Fibroblast of lung (primary cell): ENCODE data around the gene PIK3R3. TPM values are rescaled to one million over a fixed set of nuclear protein-coding genes. Genes with fewer than 3 reads are reported as not detected.

Experiments
- DNase-seq, 2 donors: peaks; one replicate each; pipeline versions ENCODE4 v3.0.0 to v3.0.0-alpha.2; 2010; ENCODE audit warnings: low read depth in 2 of 2
- H2AFZ ChIP-seq: 2 replicates; pipeline ENCODE4 v1.5.1; 2012; ENCODE audit warnings: low read length, control low read depth, inconsistent platforms
- H3K27ac ChIP-seq: 2 replicates; pipeline ENCODE4 v1.5.1; 2011; ENCODE audit warnings: low read length, control low read depth; ENCODE audit not compliant: insufficient read depth
- H3K27me3 ChIP-seq: 2 replicates; pipeline ENCODE4 v1.5.1; 2011; ENCODE audit warnings: mild to moderate bottlenecking, low read length; ENCODE audit not compliant: control insufficient read depth, insufficient read depth
- H3K36me3 ChIP-seq: 2 replicates; pipeline ENCODE4 v1.5.1; 2011; ENCODE audit warnings: low read length; ENCODE audit not compliant: control insufficient read depth, insufficient read depth
- H3K4me1 ChIP-seq: 2 replicates; pipeline ENCODE4 v1.5.1; 2011; ENCODE audit warnings: low read length; ENCODE audit not compliant: control insufficient read depth, insufficient read depth; ENCODE audit errors: extremely low read depth
- H3K4me2 ChIP-seq: 2 replicates; pipeline ENCODE4 v1.5.1; 2011; ENCODE audit warnings: low read length, control low read depth; ENCODE audit not compliant: insufficient read depth; ENCODE audit errors: extremely low read depth
- H3K4me3 ChIP-seq, 4 experiments: fragments of 200-600 bp in 1 of 4; sonication (generic) in 1 of 4; replicated peaks in 1 of 4; 2 replicates each; pipeline ENCODE4 v1.5.1; 2011 to 2016; ENCODE audit warnings: low read length in 4 of 4, low read depth in 3 of 4, mild to moderate bottlenecking in 3 of 4, control low read depth in 2 of 4, inconsistent platforms in 1 of 4, mixed read lengths in 1 of 4; ENCODE audit not compliant: insufficient read depth in 1 of 4; ENCODE audit errors: control extremely low read depth in 1 of 4
- H3K79me2 ChIP-seq: 2 replicates; pipeline ENCODE4 v1.5.1; 2012; ENCODE audit warnings: mild to moderate bottlenecking, low read length, inconsistent platforms; ENCODE audit not compliant: control insufficient read depth, insufficient read depth
- H3K9ac ChIP-seq: 2 replicates; pipeline ENCODE4 v1.5.1; 2011; ENCODE audit warnings: mild to moderate bottlenecking, low read length, control low read depth; ENCODE audit not compliant: insufficient read depth
- H3K9me3 ChIP-seq: 2 replicates; pipeline ENCODE4 v1.5.1; 2012; ENCODE audit warnings: low read depth, low read length; ENCODE audit not compliant: control insufficient read depth, insufficient read depth
- H4K20me1 ChIP-seq: 2 replicates; pipeline ENCODE4 v1.5.1; 2011; ENCODE audit warnings: low read length; ENCODE audit not compliant: control insufficient read depth, insufficient read depth; ENCODE audit errors: extremely low read depth
- CTCF ChIP-seq, 2 donors: IDR thresholded peaks in 1 of 2; conservative IDR thresholded peaks in 1 of 2; 1 replicate in 1 of 2; 2 replicates in 1 of 2; pipeline ENCODE4 v1.5.1; 2011 to 2012; ENCODE audit warnings: low read length in 2 of 2, control low read depth in 1 of 2, inconsistent platforms in 1 of 2, low read depth in 1 of 2, mild to moderate bottlenecking in 1 of 2
- EZH2 ChIP-seq: IDR thresholded peaks from 2 replicates; pipeline ENCODE4 v1.5.1; 2012; ENCODE audit warnings: low read length, control low read depth, mild to moderate bottlenecking; ENCODE audit errors: missing control alignments
- polyA plus RNA-seq, 2 donors: library from polyadenylated mRNA; depleted of rRNA in 1 of 2; stranded (reverse) in 1 of 2; unstranded in 1 of 2; fragments of >200 nt; gene quantifications; 2 replicates each; pipeline ENCODE4 v1.2.1, GENCODE V29; 2011 to 2012; ENCODE audit warnings: missing spikeins in 1 of 2
- total RNA-seq: library from RNA; depleted of rRNA; stranded (reverse); fragments of >200 nt; gene quantifications from 2 replicates; pipeline ENCODE4 v1.2.1, GENCODE V29; 2014

PIK3R3 gene
- total and polyA plus RNA-seq, 2 donors (not counting 1 experiment from before 2014, with no cell fraction given), result 3.3 to 4.1 TPM

GRCh38 chr1:46003315-46003714 lies 129.1 kb downstream of the PIK3R3 start:
- no peaks in the 10 kb centered on the region for H3K27me3 ChIP-seq
- H3K27ac ChIP-seq, result no peak overlapping the region
- no peaks in the 10 kb centered on the region for H3K79me2 ChIP-seq
- no peak overlapping the region for H3K9ac ChIP-seq
- H2AFZ ChIP-seq, result no peak overlapping the region
- no peak for TF ChIP-seq EZH2
- no peak for TF ChIP-seq CTCF (conservative IDR thresholded peaks at IDR 0.05 in 1 of 2, IDR thresholded peaks at IDR 0.05 in 1 of 2; ENCODE audit: low read depth in 1 of 2, low read length in 2 of 2)
- no peaks in the 10 kb centered on the region for H3K36me3 ChIP-seq
- no peak overlapping the region for H3K4me2 ChIP-seq
- no peaks in the 10 kb centered on the region for H4K20me1 ChIP-seq
- no peak for DNase-seq
- H3K9me3 ChIP-seq, result no peaks in the 10 kb centered on the region
- H3K4me1 ChIP-seq, result no peaks in the 10 kb centered on the region
- H3K4me3 ChIP-seq, result no peak overlapping the region

DNA sequence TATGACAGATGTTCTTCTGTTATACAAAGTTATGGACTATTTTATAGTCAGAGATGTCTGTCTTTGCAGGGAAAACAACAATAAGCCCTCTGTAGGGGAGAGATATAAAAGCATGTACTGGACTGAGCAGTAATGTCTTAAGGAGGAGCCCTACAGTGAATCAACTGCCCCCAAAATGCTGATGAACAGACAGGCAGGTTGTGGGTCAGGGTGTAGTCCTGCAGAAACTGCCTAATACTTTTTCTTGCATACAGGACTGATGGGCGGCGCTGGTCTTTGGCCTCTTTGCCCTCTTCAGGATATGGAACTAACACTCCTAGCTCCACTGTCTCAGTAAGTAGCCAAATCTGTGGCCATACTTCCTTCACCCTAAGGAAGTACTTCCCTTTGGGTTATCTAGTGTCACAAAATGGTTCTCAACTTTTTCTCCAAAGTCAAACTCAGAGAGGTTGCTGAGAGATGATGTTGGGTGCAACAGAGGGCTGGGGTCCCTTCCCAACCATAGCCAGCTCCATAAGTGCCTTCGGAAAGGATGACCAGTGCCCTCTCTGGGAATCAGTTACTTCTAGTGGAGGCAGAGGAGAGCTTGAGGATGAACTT lies 129.8 kb downstream of the PIK3R3 start:
- Histone ChIP-seq H3K4me3 (no peak overlapping the region), H3K9ac (no peak overlapping the region), H2AFZ (no peak overlapping the region), H3K9me3 (no peaks in the 10 kb centered on the region), H3K27ac (no peak overlapping the region), H3K4me2 (no peak overlapping the region), H4K20me1 (no peaks in the 10 kb centered on the region), H3K79me2 (no peaks in the 10 kb centered on the region), H3K36me3 (no peaks in the 10 kb centered on the region), H3K4me1 (no peaks in the 10 kb centered on the region), H3K27me3 (no peaks in the 10 kb centered on the region)
- DNase-seq, result no peak
- TF ChIP-seq CTCF (conservative IDR thresholded peaks at IDR 0.05 in 1 of 2, IDR thresholded peaks at IDR 0.05 in 1 of 2; ENCODE audit: low read depth in 1 of 2, low read length in 2 of 2), result no peak
- no peak for TF ChIP-seq EZH2

DNA sequence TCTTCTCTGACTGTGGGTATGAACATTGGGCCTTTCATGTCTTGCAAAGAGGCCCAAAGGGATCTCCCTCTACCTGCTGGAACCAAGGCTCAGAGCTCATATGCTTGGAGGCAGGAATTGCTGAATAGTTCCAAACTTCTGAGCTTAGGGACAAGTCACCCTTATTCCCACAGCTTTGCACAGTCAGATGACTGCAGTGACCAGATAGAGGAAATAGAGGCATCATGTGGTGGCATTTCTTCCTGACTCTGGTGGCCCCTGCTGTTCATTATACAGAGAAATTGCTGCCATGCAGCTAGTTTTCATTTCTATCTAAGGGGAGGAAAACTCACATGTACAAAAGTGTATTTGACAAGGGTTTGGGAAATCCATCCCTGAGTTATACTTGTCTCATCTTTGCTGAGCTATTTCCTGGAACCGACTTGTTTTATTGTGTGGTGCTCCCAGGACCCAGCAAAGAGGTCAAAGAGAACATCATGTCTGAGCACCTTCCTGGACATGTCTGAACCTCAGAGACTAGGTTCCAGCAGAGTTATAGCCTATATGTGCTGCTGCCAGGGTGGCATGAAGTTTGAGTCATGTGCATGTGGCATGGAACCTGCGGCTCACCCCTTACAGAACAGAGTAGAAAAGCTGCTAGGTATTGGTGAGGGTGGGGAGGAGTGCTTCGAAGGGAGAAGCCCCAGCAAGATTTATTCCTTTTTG lies 131.2 kb downstream of the PIK3R3 start:
- H2AFZ ChIP-seq, result no peak overlapping the region
- no peak for DNase-seq
- no peak overlapping the region for H3K4me2 ChIP-seq
- H3K9ac ChIP-seq, result no peak overlapping the region
- TF ChIP-seq EZH2 (no peak), CTCF (conservative IDR thresholded peaks at IDR 0.05 in 1 of 2, IDR thresholded peaks at IDR 0.05 in 1 of 2; ENCODE audit: low read depth in 1 of 2, low read length in 2 of 2) (no peak)
- H4K20me1 ChIP-seq, result no peaks in the 10 kb centered on the region
- no peaks in the 10 kb centered on the region for H3K27me3 ChIP-seq
- no peaks in the 10 kb centered on the region for H3K79me2 ChIP-seq
- no peak overlapping the region for H3K27ac ChIP-seq
- no peaks in the 10 kb centered on the region for H3K36me3 ChIP-seq
- no peaks in the 10 kb centered on the region for H3K4me1 ChIP-seq
- H3K9me3 ChIP-seq, result no peaks in the 10 kb centered on the region
- H3K4me3 ChIP-seq, result no peak overlapping the region
